Fibroblast of pulmonary artery (primary cell): ENCODE measurements around the gene LRWD1.
"Not testable (repeated sequence)": the region's sequence is repeated elsewhere in the genome, so short reads cannot be mapped to it uniquely, and the experiment has no call there.

Experiments
- DNase-seq: peaks from one replicate; pipeline ENCODE4 v3.0.0-alpha.2; 2010; ENCODE audit warnings: low read depth
- H3K4me3 ChIP-seq: replicated peaks from 2 replicates; pipeline ENCODE4 v1.5.1; 2011; ENCODE audit warnings: low read depth, mild to moderate bottlenecking, control low read depth, low read length, moderate library complexity
- CTCF ChIP-seq: IDR thresholded peaks from 2 replicates; pipeline ENCODE4 v1.5.1; 2011; ENCODE audit warnings: mild to moderate bottlenecking, control low read depth, low read length, inconsistent platforms; ENCODE audit errors: missing control alignments

Gene LRWD1

GRCh38 chr7:102479982-102480637, 15.3 kb downstream of the LRWD1 start:
- not testable (repeated sequence) for H3K4me3 ChIP-seq, DNase-seq
- peak; percentile 21 for TF ChIP-seq CTCF

- not testable (repeated sequence) for H3K4me3 ChIP-seq, DNase-seq
Measured at GRCh38 chr7:102481962-102482361, 17.2 kb downstream of the LRWD1 start.

GRCh38 chr7:102484317-102484716, 19.5 kb downstream of the LRWD1 start:
- not testable (repeated sequence) for DNase-seq, H3K4me3 ChIP-seq

GRCh38 chr7:102490529-102491075, 25.8 kb downstream of the LRWD1 start:
- H3K4me3 ChIP-seq, DNase-seq: not testable (repeated sequence)

- not testable (repeated sequence) for DNase-seq
Measured at GRCh38 chr7:102493220-102493935, 28.6 kb downstream of the LRWD1 start.

GRCh38 chr7:102494026-102494425, 29.2 kb downstream of the LRWD1 start:
- not testable (repeated sequence) for H3K4me3 ChIP-seq, DNase-seq

More at GRCh38 chr7:102493220-102493935, 28.6 kb downstream of the LRWD1 start:
- H3K4me3 ChIP-seq, result not testable (repeated sequence)

- not testable (repeated sequence) for H3K4me3 ChIP-seq, DNase-seq
Measured at GRCh38 chr7:102494473-102495149, 29.8 kb downstream of the LRWD1 start.

- not testable (repeated sequence) for H3K4me3 ChIP-seq, DNase-seq
Measured at GRCh38 chr7:102496861-102497260, 32.1 kb downstream of the LRWD1 start.

GRCh38 chr7:102497308-102497707, 32.5 kb downstream of the LRWD1 start:
- DNase-seq, result not testable (repeated sequence)

GRCh38 chr7:102498321-102498720, 33.5 kb downstream of the LRWD1 start:
- not testable (repeated sequence) for DNase-seq

More at GRCh38 chr7:102497308-102497707, 32.5 kb downstream of the LRWD1 start:
- not testable (repeated sequence) for H3K4me3 ChIP-seq

GRCh38 chr7:102503141-102503540, 38.4 kb downstream of the LRWD1 start:
- not testable (repeated sequence) for H3K4me3 ChIP-seq, DNase-seq

More at GRCh38 chr7:102498321-102498720, 33.5 kb downstream of the LRWD1 start:
- H3K4me3 ChIP-seq, result not testable (repeated sequence)

- not testable (repeated sequence) for DNase-seq, H3K4me3 ChIP-seq
Measured at GRCh38 chr7:102505298-102506185, 40.8 kb downstream of the LRWD1 start.

GRCh38 chr7:102507410-102508088, 42.8 kb downstream of the LRWD1 start:
- not testable (repeated sequence) for DNase-seq, H3K4me3 ChIP-seq

- not testable (repeated sequence) for H3K4me3 ChIP-seq, DNase-seq
Measured at GRCh38 chr7:102510575-102510974, 45.8 kb downstream of the LRWD1 start.

- not testable (repeated sequence) for DNase-seq, H3K4me3 ChIP-seq
Measured at GRCh38 chr7:102511860-102512522, 47.2 kb downstream of the LRWD1 start.
